ENCODE data around the gene RICTOR.

The RICTOR gene

GRCh38 chr5:39100301-39100850 is 26.2 kb upstream of the RICTOR start:
- DNase-seq: no peak
- in situ Hi-C loops (cut with HindIII; ENCODE audit: low pct_ligation_motif_present, low pct_unique_long_range_greater_than_20kb, low sequenced_read_pairs): no loop called here

GRCh38 chr5:39099831-39100230 is 25.6 kb upstream of the RICTOR start:
- in situ Hi-C loops (cut with HindIII; ENCODE audit: low pct_ligation_motif_present, low pct_unique_long_range_greater_than_20kb, low sequenced_read_pairs): no loop called here
- no peak for DNase-seq

DNA sequence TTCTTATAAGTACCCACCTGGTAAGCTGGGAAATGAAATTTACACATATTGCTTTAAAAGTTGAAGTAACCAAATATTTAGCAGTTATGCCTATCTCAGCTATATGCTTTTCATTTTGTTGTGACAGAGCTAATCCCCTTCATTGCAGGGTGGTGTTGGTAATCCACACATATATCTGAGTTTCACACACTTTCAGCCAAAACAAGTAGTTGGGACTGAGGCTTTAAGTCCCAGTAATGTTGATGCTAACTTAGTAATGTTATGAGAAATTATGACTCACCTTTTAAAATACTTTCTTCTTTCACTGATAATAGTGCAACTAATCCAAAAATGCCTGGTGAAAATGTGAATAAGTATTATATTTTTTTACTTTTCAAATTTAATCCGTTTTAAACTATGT is 19.2 kb upstream of the RICTOR start:
- DNase-seq: no peak
- in situ Hi-C loops (cut with HindIII; ENCODE audit: low pct_ligation_motif_present, low pct_unique_long_range_greater_than_20kb, low sequenced_read_pairs): no loop called here

- DNase-seq: no peak
- in situ Hi-C loops (cut with HindIII; ENCODE audit: low pct_ligation_motif_present, low pct_unique_long_range_greater_than_20kb, low sequenced_read_pairs): no loop called here
These were observed 18.6 kb upstream of the RICTOR start for GRCh38 chr5:39092581-39093351.

GRCh38 chr5:39091940-39092580 is 17.9 kb upstream of the RICTOR start:
- in situ Hi-C loops (cut with HindIII; ENCODE audit: low pct_ligation_motif_present, low pct_unique_long_range_greater_than_20kb, low sequenced_read_pairs): no loop called here
- DNase-seq: no peak

DNA sequence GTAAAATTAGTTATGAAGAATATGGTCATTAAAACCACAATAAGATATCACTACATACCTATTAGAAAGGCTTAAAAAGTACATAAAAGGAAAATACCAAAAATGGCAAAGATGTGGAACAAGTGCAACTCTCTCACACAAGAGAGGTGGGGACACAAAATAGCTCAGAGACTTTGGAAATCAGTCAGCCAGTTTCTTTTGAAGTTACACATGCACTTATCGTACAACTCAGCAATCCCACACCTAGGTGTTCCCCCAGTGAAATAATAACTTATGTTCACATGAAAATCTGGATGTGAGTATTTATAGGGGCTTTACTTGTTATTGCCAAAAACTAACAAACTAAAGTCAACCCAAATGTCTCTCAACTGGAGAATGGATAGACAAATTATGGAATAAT is 9.8 kb upstream of the RICTOR start:
- DNase-seq: no peak

GRCh38 chr5:39082995-39083394 is 8.8 kb upstream of the RICTOR start:
- DNase-seq: no peak
- in situ Hi-C loops (cut with HindIII; ENCODE audit: low pct_ligation_motif_present, low pct_unique_long_range_greater_than_20kb, low sequenced_read_pairs): no loop called here

More for the DNA sequence above, 9.8 kb upstream of the RICTOR start:
- in situ Hi-C loops (cut with HindIII; ENCODE audit: low pct_ligation_motif_present, low pct_unique_long_range_greater_than_20kb, low sequenced_read_pairs): no loop called here

GRCh38 chr5:39080597-39081204 is 6.5 kb upstream of the RICTOR start:
- peak; percentile 59 for DNase-seq
- in situ Hi-C loops (cut with HindIII; ENCODE audit: low pct_ligation_motif_present, low pct_unique_long_range_greater_than_20kb, low sequenced_read_pairs): no loop called here

GRCh38 chr5:39080168-39080567 is 6.0 kb upstream of the RICTOR start:
- no peak for DNase-seq
- in situ Hi-C loops (cut with HindIII; ENCODE audit: low pct_ligation_motif_present, low pct_unique_long_range_greater_than_20kb, low sequenced_read_pairs): no loop called here

GRCh38 chr5:39079147-39079546 is 4.9 kb upstream of the RICTOR start:
- no peak for DNase-seq
- in situ Hi-C loops (cut with HindIII; ENCODE audit: low pct_ligation_motif_present, low pct_unique_long_range_greater_than_20kb, low sequenced_read_pairs): no loop called here

- in situ Hi-C loops (cut with HindIII; ENCODE audit: low pct_ligation_motif_present, low pct_unique_long_range_greater_than_20kb, low sequenced_read_pairs): no loop called here
- peak; percentile 58 for DNase-seq
These were observed 2.8 kb upstream of the RICTOR start for GRCh38 chr5:39076757-39077728.

DNA sequence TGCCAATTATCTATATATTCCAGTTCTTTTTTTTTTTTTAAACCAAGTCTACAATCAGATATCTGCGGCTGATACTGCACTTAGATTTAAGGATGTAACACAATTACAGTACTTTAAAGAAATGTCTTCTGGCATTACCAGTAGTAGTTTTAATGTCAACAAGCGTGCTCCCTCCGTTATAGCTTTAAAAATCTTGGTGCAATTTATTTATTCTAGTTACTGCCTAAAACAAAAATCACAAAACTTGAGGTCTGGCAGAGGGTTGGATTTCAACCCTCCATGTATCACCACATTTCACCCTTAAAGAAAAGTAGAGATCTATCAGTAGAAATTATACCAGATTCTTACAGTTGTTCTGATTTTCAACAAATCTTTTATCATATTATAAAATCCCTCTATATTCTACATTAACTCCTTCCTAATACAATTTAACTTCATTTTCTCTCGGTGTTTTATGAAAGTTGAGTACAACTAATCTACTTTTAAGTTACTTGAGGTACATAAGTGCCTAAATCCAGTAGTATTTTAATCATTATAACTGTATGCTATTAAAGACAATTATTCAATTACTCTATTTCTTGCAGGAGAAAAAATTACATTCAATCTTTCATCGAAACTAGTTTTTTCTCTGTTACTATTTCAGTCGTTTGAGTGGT is 2.0 kb upstream of the RICTOR start:
- in situ Hi-C loops (cut with HindIII; ENCODE audit: low pct_ligation_motif_present, low pct_unique_long_range_greater_than_20kb, low sequenced_read_pairs): no loop called here
- DNase-seq: no peak

DNA sequence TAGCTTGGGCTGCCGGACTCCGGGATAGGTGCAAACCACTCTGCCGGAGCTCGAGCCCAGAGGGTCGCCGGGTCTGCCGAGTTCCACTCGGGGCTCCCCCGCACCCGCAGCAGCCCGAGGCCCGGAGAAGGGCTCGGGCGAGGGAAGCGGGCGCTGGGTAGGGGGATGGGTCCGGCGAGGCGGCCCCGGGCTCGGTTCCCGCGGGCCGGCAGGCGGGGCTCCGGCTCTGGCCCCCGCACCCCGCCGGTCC is 507 bp downstream of the RICTOR start:
- DNase-seq: no peak
- in situ Hi-C loops (cut with HindIII; ENCODE audit: low pct_ligation_motif_present, low pct_unique_long_range_greater_than_20kb, low sequenced_read_pairs): no loop called here

DNA sequence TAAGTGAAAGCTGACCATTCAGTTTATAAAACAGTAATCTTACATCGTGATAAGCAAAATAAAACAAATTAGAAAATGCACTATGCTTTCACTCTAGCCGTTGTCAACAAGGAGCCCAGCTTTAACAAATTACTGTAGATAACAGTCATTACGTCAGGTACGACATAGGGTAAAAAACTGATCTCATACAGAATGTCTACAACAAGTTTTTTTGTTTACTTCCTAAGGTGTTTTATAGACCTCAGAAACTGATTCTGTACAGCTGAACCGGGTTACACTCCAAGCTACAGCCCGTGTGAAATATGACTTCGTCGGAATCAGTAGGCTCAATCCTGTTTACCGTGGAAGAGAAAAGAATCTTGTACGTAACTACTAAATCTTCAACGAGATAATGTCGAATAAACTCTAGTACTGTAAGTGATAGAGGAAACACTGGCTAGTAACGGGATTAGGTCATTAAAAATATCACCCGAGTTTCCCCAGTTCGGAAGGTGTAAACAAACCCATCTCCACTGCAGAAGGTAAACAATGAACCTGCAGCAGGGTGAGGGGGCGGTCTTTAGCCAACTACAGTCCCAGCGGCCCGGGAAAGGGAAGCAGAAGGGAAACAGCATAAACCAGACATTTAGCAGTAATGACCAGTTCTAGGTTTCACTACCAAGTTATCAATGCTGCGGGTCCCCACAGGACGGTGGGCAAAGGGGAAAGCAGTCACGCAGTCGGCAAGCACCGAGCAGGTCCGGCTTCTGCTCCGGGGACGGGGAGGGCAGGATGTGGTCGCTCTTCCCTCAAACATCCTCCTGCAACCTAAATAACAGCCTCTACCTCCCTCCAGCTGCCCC is 1.1 kb downstream of the RICTOR start:
- in situ Hi-C loops (cut with HindIII; ENCODE audit: low pct_ligation_motif_present, low pct_unique_long_range_greater_than_20kb, low sequenced_read_pairs): no loop called here
- peak; percentile 27 for DNase-seq

DNA sequence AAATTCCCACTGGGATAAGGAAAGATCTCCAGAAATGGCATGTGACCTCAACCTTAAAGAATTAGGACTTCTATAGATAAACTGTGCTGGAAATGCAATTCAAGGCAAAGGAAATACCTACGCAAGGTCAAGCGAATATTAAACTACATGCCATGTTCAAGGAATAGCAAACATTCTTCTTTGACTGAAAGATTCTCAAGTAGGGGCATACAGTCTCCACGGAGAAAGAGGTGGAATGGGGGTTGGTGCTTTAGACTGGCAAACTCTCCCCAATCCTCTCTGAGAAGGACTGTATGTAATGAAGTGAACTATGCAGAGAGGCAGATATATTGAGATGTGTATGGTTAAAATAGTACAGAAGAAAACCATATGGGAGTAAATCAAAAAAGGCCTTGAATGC is 6.1 kb downstream of the RICTOR start:
- no peak for DNase-seq
- in situ Hi-C loops (cut with HindIII; ENCODE audit: low pct_ligation_motif_present, low pct_unique_long_range_greater_than_20kb, low sequenced_read_pairs): no loop called here

GRCh38 chr5:39064450-39064849 is 9.7 kb downstream of the RICTOR start:
- no peak for DNase-seq

GRCh38 chr5:39063037-39063436 is 11.2 kb downstream of the RICTOR start:
- in situ Hi-C loops (cut with HindIII; ENCODE audit: low pct_ligation_motif_present, low pct_unique_long_range_greater_than_20kb, low sequenced_read_pairs): no loop called here
- no peak for DNase-seq

More at GRCh38 chr5:39064450-39064849, 9.7 kb downstream of the RICTOR start:
- in situ Hi-C loops (cut with HindIII; ENCODE audit: low pct_ligation_motif_present, low pct_unique_long_range_greater_than_20kb, low sequenced_read_pairs): no loop called here

Measured in ACHN (cell line).